ENCODE measurements around the gene TMEM178B. TPM values are rescaled to one million over a fixed set of nuclear protein-coding genes. Genes with fewer than 3 reads are reported as not detected.

TMEM178B gene
- total RNA-seq, 2 experiments from 2014 or later, result 0.06 TPM; not detected in 1

DNA sequence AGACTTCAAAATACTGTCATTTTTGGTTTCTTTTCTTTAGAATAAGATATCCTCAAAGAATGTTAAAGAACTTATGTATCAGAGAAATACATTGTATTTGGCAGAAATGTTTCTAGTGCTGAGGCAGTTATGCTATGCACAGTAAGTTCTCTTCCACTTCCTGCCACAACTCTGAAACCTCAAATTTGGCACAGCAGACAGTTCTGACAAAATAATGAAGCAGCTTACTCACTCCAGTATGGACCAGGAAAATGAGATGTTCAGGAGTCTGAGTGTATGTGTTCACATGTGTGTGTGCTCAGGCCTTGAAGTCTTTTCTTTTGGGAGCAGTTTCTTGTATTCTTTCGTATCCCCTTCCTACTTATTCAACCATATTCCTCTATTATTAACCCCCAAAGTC lies 280.4 kb downstream of the TMEM178B start:
- Mint-ChIP-seq H3K36me3 (no peaks in the 10 kb centered on the region), H3K27me3 (peaks cover 5% of the 10 kb centered on the region), H3K9me3 (peaks cover 2% of the 10 kb centered on the region), H3K27ac (no peak overlapping the region), H3K4me1 (peaks cover 6% of the 10 kb centered on the region), H3K4me3 (no peak overlapping the region)
- DNase-seq, result no peak
- ATAC-seq (ENCODE audit: low read depth), result peak; percentile 52
- POLR2A ChIA-PET, result no interaction called here

DNA sequence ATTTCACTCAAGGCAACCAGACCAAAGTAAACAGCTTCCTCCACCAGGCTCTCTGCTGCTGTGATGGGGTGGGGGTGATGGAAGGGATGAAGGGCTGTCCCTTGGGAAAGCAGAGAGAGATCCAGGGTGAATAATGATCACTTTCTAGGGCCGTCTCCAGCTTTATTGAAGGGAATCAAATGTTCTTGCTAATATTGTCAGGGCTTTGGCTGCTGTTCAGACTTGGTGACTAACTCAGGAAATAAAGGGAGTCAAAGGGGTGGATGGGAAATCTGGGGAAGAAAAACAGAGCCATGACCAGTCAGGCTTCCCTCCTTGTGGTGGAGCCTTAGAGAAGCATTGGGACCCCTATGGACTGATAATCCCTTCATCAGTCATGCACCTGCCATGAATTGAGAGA lies 281.2 kb downstream of the TMEM178B start:
- no peak overlapping the region for H3K4me3 Mint-ChIP-seq
- peaks cover 4% of the 10 kb centered on the region for H3K9me3 Mint-ChIP-seq

DNA sequence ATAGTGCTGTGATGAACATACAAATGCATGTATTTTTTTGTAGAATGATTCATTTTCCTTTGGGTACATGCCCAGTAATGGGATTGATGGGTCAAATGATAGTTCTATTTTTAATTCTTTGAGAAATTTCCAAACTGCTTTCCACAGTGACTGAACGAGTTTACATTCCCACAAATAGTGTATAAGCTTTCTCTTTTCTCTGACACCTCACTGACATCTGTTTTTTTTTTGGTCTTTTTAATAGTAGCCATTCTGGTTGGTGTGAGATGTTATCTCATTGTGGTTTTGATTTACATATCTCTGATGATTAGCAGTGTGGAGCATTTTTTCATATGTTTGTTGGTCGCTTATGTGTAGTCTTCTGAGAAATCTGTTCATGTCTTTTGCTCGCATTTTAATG lies 282.3 kb downstream of the TMEM178B start:
- ATAC-seq (ENCODE audit: low read depth) (no peak), DNase-seq (no peak)
- peaks cover 6% of the 10 kb centered on the region for H3K4me1 Mint-ChIP-seq
- H3K36me3 Mint-ChIP-seq, result no peaks in the 10 kb centered on the region
- H3K9me3 Mint-ChIP-seq, result peaks cover 4% of the 10 kb centered on the region
- no peak overlapping the region for H3K4me3 Mint-ChIP-seq
- peaks cover 5% of the 10 kb centered on the region for H3K27me3 Mint-ChIP-seq
- no peak overlapping the region for H3K27ac Mint-ChIP-seq
- POLR2A ChIA-PET, result no interaction called here

More for the DNA sequence above, 281.2 kb downstream of the TMEM178B start:
- POLR2A ChIA-PET, result no interaction called here
- Mint-ChIP-seq H3K4me1 (peaks cover 6% of the 10 kb centered on the region), H3K27ac (no peak overlapping the region), H3K36me3 (no peaks in the 10 kb centered on the region), H3K27me3 (peaks cover 5% of the 10 kb centered on the region)
- no peak for ATAC-seq (ENCODE audit: low read depth)
- no peak for DNase-seq

DNA sequence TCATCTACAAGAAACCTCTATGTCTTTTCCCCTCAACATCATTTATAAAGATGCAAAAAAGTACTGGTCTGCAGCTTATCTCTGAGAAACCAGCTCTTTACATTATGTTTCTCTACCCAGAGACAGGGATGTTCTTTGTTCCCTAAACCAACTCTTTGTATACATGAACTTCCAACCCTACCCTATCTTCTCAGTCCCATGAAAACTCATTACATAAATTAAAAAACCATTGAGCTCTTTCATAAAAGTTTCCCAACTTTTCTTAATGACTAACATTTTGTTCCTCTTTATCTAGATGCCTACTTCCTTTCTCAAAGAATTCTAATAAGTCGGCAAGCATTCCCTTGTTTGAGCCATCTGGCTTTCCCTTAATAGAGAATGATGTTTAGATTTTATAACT lies 284.5 kb downstream of the TMEM178B start:
- peaks cover 2% of the 10 kb centered on the region for H3K9me3 Mint-ChIP-seq
- POLR2A ChIA-PET, result no interaction called here
- no peaks in the 10 kb centered on the region for H3K36me3 Mint-ChIP-seq
- no peak overlapping the region for H3K27ac Mint-ChIP-seq
- peaks cover 6% of the 10 kb centered on the region for H3K4me1 Mint-ChIP-seq
- DNase-seq (no peak), ATAC-seq (ENCODE audit: low read depth) (no peak)
- peaks cover 4% of the 10 kb centered on the region for H3K27me3 Mint-ChIP-seq
- no peak overlapping the region for H3K4me3 Mint-ChIP-seq

DNA sequence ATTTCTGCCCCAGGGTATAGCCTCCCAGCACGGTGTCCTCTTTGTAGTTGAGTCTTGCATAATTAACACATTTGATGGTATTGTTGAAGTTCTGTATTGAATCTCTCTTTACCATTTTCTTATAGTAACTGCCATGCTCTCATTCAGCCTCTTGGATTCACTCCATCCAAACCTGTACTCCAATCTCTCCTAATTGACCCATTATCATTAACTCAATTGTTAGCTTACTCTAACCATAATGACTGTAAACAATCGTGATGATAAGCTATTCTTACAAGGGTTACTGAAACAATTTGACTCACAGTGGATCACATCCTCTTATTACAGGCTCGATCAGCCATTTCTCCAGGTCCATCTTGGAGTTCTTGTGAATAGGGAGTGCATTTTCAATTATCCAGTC lies 285.4 kb downstream of the TMEM178B start:
- DNase-seq, result no peak
- POLR2A ChIA-PET, result no interaction called here
- Mint-ChIP-seq H3K9me3 (peaks cover 2% of the 10 kb centered on the region), H3K27me3 (peaks cover 4% of the 10 kb centered on the region), H3K4me3 (no peak overlapping the region), H3K27ac (no peak overlapping the region), H3K4me1 (peaks cover 5% of the 10 kb centered on the region), H3K36me3 (no peaks in the 10 kb centered on the region)
- no peak for ATAC-seq (ENCODE audit: low read depth)

DNA sequence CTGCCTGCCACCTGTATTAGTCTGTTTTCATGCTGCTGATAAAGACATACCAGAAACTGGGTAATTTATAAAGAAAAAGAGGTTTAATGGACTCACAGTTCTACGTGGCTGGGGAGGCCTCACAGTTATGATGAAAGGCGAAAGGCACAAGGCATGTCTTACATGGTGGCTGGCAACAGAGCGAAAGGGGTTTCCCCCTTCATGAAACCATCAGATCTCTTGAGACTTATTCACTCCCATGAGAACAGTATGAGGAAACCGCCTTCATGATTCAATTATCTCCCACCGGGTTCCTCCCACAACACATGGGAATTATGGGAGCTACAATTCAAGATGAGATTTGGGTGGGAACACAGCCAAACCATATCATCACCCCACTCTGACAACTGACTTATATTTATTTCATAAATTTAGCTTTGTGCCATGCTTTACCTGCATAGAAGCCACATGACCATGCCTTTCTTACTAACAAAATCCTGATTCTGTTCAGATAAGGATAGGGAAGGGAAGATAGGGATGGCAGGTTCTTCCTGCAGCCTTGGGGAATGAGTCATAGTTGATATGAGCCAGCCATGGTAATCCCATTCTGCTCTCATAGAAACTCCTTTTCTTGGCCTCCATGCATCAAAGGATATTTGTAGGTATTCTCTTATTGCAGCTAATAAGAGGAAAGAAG lies 286.0 kb downstream of the TMEM178B start:
- Mint-ChIP-seq H3K27me3 (peaks cover 4% of the 10 kb centered on the region), H3K36me3 (no peaks in the 10 kb centered on the region), H3K27ac (no peak overlapping the region), H3K9me3 (peaks cover 2% of the 10 kb centered on the region), H3K4me3 (no peak overlapping the region), H3K4me1 (no peaks in the 10 kb centered on the region)
- POLR2A ChIA-PET, result no interaction called here
- DNase-seq (no peak), ATAC-seq (ENCODE audit: low read depth) (no peak)

DNA sequence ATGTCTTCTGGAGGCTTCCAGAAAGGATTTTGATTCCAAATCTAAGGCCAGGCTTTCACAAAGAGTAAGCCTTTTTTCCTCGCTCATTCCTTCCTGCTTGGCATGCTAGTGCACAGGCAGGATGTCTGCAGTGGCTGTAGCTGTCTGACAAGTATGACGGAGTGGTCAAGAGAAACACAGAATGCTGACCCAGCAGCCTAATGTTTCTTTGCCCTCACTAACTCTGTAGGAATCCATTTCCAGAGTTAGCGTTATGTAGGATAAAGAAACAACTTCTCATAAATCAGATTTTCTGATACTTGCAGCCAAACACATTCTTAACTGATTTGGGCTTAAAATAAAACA lies 286.5 kb downstream of the TMEM178B start:
- Mint-ChIP-seq H3K4me1 (no peaks in the 10 kb centered on the region), H3K36me3 (no peaks in the 10 kb centered on the region), H3K4me3 (no peak overlapping the region), H3K27me3 (peaks cover 4% of the 10 kb centered on the region), H3K9me3 (peaks cover 2% of the 10 kb centered on the region), H3K27ac (no peak overlapping the region)
- DNase-seq (no peak), ATAC-seq (ENCODE audit: low read depth) (no peak)
- POLR2A ChIA-PET, result no interaction called here

DNA sequence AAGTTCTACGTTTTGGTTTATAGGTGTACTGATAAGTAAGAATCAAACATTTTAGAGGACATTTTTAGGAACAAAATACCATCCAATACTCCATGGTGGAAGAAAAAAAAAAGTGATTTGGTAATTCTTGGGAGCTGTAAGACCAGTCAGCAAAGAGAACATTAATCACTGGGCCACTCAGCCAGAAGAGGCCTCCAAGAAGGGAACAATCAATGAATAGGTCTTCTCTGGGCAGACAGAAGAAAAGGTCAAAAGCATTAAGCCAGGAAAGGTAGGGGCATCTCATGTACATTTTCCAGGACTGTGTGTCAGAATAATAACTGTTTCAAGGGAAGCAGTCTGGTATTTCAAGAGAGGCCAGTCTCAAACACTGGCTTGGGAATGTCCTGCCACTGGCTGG lies 286.9 kb downstream of the TMEM178B start:
- Mint-ChIP-seq H3K27ac (no peak overlapping the region), H3K4me1 (no peaks in the 10 kb centered on the region), H3K27me3 (peaks cover 4% of the 10 kb centered on the region), H3K9me3 (peaks cover 2% of the 10 kb centered on the region), H3K36me3 (no peaks in the 10 kb centered on the region), H3K4me3 (no peak overlapping the region)
- ATAC-seq (ENCODE audit: low read depth), result no peak
- POLR2A ChIA-PET, result no interaction called here
- DNase-seq, result no peak

DNA sequence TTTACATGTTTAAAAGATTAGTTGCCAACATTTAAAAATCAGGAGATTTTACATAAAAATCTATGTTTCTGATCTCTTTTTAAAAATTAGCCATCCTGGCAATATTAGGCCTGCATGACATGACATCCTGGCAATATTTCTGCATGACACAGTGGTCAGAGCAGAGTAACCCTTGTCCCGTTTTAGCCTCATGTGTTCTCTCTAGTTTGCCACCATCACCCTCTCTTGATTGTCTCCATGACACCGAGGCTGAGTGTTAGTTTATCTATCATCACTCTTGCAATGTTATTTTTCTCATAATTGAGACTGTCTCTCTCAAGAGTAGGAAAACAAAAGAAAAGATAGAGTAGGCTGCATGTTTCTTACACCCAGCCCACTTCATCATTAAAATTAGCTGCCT lies 287.6 kb downstream of the TMEM178B start:
- Mint-ChIP-seq H3K27ac (no peak overlapping the region), H3K36me3 (no peaks in the 10 kb centered on the region), H3K4me3 (no peak overlapping the region), H3K4me1 (no peaks in the 10 kb centered on the region), H3K27me3 (peaks cover 4% of the 10 kb centered on the region), H3K9me3 (peaks cover 2% of the 10 kb centered on the region)
- POLR2A ChIA-PET, result no interaction called here
- ATAC-seq (ENCODE audit: low read depth) (no peak), DNase-seq (no peak)

DNA sequence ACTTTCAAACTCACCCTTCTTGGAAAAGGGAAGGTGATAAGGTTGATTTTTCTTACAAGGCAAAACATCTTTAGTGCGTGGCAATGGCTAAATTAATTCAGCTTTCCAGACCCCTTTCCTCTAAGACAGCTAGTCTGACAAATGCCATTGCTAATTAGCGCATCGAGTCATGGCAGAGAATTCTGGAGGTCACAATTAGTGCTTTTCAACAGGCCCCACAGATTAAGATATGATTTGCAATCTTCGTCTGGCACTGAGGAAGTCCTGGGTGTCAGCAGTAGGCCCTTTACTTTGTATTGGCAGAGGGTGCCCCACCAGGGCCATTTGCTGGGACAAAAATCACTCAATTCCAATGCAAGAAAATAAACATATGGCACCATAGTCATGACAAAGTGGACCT lies 288.1 kb downstream of the TMEM178B start:
- ATAC-seq (ENCODE audit: low read depth), result no peak
- H3K4me1 Mint-ChIP-seq, result no peaks in the 10 kb centered on the region
- peaks cover 4% of the 10 kb centered on the region for H3K27me3 Mint-ChIP-seq
- no peak overlapping the region for H3K27ac Mint-ChIP-seq
- peaks cover 2% of the 10 kb centered on the region for H3K9me3 Mint-ChIP-seq
- POLR2A ChIA-PET, result no interaction called here
- H3K4me3 Mint-ChIP-seq, result no peak overlapping the region
- DNase-seq, result no peak
- H3K36me3 Mint-ChIP-seq, result no peaks in the 10 kb centered on the region

DNA sequence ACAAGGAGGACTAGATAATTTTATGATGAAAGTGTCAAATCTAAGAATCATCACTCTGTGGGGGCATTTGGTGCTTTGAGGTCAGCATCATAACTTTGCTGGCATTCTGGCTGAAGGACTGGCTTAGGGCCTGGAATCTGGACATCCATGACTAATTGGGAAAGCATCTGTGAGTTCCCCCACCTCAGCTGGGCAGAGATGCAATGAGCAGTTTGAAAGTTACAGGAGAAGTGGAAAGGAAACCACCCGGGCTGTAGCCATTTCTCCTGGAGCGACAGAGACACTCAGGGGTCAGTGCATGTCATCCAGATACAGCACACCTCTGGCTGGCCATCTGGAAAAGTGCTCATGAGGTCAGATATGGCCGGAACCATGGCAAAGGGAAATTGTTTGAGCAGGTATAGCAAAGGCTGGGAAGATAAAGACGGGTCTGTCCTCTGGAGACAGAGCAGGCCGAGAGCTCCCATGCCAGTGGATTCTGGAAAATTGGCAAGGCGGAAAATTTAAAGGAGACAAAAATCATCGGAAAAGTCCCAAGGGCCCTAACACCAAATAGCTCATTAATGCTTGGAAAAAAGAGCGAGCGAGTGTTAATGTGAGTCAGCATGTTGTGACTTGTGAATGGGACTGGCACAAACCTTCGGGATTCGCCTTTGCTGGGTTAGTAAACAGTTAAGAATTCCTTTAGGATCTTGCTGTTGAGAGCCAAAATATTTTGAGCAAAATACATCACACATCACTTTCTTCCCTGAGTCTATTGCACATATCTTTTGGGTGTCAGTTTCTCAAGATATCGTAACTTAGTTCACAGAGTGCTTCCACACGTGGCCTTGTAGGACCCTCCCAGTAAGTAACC lies 288.9 kb downstream of the TMEM178B start:
- DNase-seq, result no peak
- Mint-ChIP-seq H3K4me3 (no peak overlapping the region), H3K27me3 (peaks cover 4% of the 10 kb centered on the region), H3K27ac (no peak overlapping the region), H3K9me3 (peaks cover 2% of the 10 kb centered on the region), H3K36me3 (no peaks in the 10 kb centered on the region), H3K4me1 (no peaks in the 10 kb centered on the region)
- ATAC-seq (ENCODE audit: low read depth), result no peak
- POLR2A ChIA-PET, result no interaction called here

DNA sequence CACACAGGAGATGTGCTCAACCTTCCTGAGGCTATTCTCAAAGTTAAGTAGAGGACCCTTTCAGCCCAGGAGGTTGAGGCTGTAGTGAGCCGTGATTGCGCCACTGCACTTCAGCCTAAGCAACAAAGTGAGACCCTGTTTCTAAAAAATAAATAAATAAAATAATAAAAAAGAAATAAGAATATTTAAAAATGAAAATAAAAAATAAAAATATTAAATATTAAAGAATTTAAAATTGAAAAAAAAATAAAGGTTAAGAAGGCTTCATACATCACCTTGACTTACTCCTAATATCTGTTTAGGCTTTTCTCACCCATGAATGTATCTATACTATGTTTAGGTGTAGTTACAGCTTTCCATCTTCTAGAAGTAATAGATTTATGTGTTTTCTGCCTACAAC lies 289.9 kb downstream of the TMEM178B start:
- no peaks in the 10 kb centered on the region for H3K36me3 Mint-ChIP-seq

DNA sequence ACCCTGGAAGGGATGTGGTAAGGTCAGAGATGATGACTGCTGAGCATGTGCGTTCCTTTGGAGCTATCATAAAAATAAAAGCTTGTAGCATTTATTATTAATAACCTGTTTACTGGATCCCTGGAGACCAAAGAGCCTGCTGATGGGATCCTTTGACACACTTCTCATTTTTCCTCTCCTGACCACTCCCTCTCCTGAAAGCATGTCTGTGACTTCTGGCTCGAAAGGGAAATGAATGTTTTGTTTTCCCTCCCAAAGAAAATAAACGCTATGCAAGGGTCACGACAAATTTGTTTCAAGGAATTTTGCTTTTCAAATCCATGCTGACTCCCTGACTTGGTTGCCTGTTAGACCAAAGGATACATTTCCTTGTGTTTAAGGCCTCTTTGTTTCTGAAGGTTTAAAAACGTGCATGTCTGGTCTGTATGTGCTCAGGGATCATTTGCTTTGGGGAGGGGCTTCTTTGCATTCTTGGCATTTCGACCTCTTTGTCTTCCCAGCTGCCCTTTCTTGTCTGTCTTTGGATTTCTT lies 292.3 kb downstream of the TMEM178B start:
- ATAC-seq (ENCODE audit: low read depth), result no peak
- H3K9me3 Mint-ChIP-seq, result no peaks in the 10 kb centered on the region
- H3K27me3 Mint-ChIP-seq, result no peaks in the 10 kb centered on the region
- POLR2A ChIA-PET, result no interaction called here
- H3K36me3 Mint-ChIP-seq, result no peaks in the 10 kb centered on the region
- DNase-seq, result no peak
- no peak overlapping the region for H3K27ac Mint-ChIP-seq
- H3K4me1 Mint-ChIP-seq, result no peaks in the 10 kb centered on the region
- H3K4me3 Mint-ChIP-seq, result no peak overlapping the region

More for the DNA sequence above, 289.9 kb downstream of the TMEM178B start:
- H3K4me3 Mint-ChIP-seq, result no peak overlapping the region
- no peak for ATAC-seq (ENCODE audit: low read depth)
- H3K27me3 Mint-ChIP-seq, result no peaks in the 10 kb centered on the region
- DNase-seq, result no peak
- H3K4me1 Mint-ChIP-seq, result no peaks in the 10 kb centered on the region
- POLR2A ChIA-PET, result no interaction called here
- H3K27ac Mint-ChIP-seq, result no peak overlapping the region
- H3K9me3 Mint-ChIP-seq, result peaks cover 2% of the 10 kb centered on the region

DNA sequence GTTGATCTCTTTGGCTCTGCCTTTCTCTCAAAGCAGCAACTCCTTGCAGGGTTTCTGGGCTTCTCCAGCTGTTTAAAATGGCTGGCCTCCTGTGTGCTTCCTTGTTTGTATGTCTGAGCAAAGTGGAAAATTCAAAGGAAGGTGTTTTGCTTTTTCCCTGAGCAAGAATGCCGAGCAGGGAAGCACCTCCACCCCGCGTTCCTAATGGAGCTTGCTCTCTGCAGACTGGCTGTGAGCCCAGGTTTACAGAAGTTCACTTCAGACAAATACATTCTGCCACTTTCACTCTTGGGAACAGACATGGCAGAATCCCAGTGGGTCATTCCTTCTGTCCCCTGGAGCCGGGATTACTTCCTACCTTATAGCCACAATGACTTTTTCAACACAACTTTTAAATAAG lies 295.6 kb downstream of the TMEM178B start:
- ATAC-seq (ENCODE audit: low read depth) (no peak), DNase-seq (no peak)
- Mint-ChIP-seq H3K9me3 (no peaks in the 10 kb centered on the region), H3K27me3 (peaks cover 3% of the 10 kb centered on the region), H3K27ac (no peak overlapping the region), H3K4me3 (no peak overlapping the region), H3K4me1 (no peaks in the 10 kb centered on the region), H3K36me3 (no peaks in the 10 kb centered on the region)
- POLR2A ChIA-PET, result no interaction called here

All from activated naive CD8-positive, alpha-beta T cell treated with anti-CD3 and anti-CD28 coated beads, Interleukin-2, amount 10 ng/mL, durations not matched to agents 7 days and 5 days (primary cell).